ENCODE measurements around the gene ARMC3. TPM values are rescaled to one million over a fixed set of nuclear protein-coding genes. Genes with fewer than 3 reads are reported as not detected.

ARMC3 gene
- total RNA-seq, 1 donor from 2014 or later = not detected

- intact Hi-C loops (cut with micrococcal nuclease) = no loop called here
Observed at GRCh38 chr10:23040002-23040401, 112.1 kb downstream of the ARMC3 start.

GRCh38 chr10:23046027-23046426, 118.2 kb downstream of the ARMC3 start:
- intact Hi-C loops (cut with micrococcal nuclease) = no loop called here

GRCh38 chr10:23047201-23048050, 119.6 kb downstream of the ARMC3 start:
- intact Hi-C loops (cut with micrococcal nuclease) = no loop called here

- intact Hi-C loops (cut with micrococcal nuclease) = no loop called here
Observed at GRCh38 chr10:23048191-23048590, 120.3 kb downstream of the ARMC3 start.

GRCh38 chr10:23051278-23051677, 123.4 kb downstream of the ARMC3 start:
- intact Hi-C loops (cut with micrococcal nuclease) = no loop called here

GRCh38 chr10:23051855-23052331, 124.0 kb downstream of the ARMC3 start:
- intact Hi-C loops (cut with micrococcal nuclease) = no loop called here

GRCh38 chr10:23053036-23053435, 125.2 kb downstream of the ARMC3 start:
- intact Hi-C loops (cut with micrococcal nuclease) = no loop called here

GRCh38 chr10:23055424-23056185, 127.8 kb downstream of the ARMC3 start:
- intact Hi-C loops (cut with micrococcal nuclease) = no loop called here

GRCh38 chr10:23056186-23056579, 128.3 kb downstream of the ARMC3 start:
- intact Hi-C loops (cut with micrococcal nuclease) = no loop called here

GRCh38 chr10:23058366-23058765, 130.5 kb downstream of the ARMC3 start:
- intact Hi-C loops (cut with micrococcal nuclease) = no loop called here

- intact Hi-C loops (cut with micrococcal nuclease) = no loop called here
Observed at GRCh38 chr10:23060918-23061317, 133.1 kb downstream of the ARMC3 start.

GRCh38 chr10:23063045-23063972, 135.5 kb downstream of the ARMC3 start:
- intact Hi-C loops (cut with micrococcal nuclease) = no loop called here

- intact Hi-C loops (cut with micrococcal nuclease) = no loop called here
Observed at GRCh38 chr10:23063973-23064812, 136.3 kb downstream of the ARMC3 start.

GRCh38 chr10:23064813-23065114, 136.9 kb downstream of the ARMC3 start:
- intact Hi-C loops (cut with micrococcal nuclease) = loop anchor here (5.0 kb wide), 2 partner anchors 512 to 1567 kb away; no protein-coding TSS in a partner anchor

GRCh38 chr10:23065181-23065948, 137.5 kb downstream of the ARMC3 start:
- intact Hi-C loops (cut with micrococcal nuclease) = loop anchor here (5.0 kb wide), 2 partner anchors 513 to 1568 kb away; no protein-coding TSS in a partner anchor

GRCh38 chr10:23067337-23067736, 139.5 kb downstream of the ARMC3 start:
- intact Hi-C loops (cut with micrococcal nuclease) = loop anchor here (5.0 kb wide), 2 partner anchors 515 to 1570 kb away; no protein-coding TSS in a partner anchor

- intact Hi-C loops (cut with micrococcal nuclease) = loop anchor here (1.0 to 5.0 kb wide), 5 partner anchors 79 to 1571 kb away; no protein-coding TSS in a partner anchor
Observed at GRCh38 chr10:23067939-23068775, 140.3 kb downstream of the ARMC3 start.
